NB4 (cell line): ENCODE measurements around the gene ANKRD12.

ENCODE experiments used
- DNase-seq: peaks from one replicate; pipeline ENCODE4 v3.0.0; 2010; ENCODE audit warnings: low read depth
- H3K4me3 ChIP-seq: one replicate; pipeline ENCODE4 v1.5.1; 2011; ENCODE audit warnings: mild to moderate bottlenecking, low read depth, low read length, moderate library complexity
- MYC ChIP-seq: IDR thresholded peaks from 2 replicates; pipeline ENCODE4 v1.6.1; 2011; ENCODE audit warnings: low read depth, low read length
- POLR2A ChIP-seq: IDR thresholded peaks from 2 replicates; pipeline ENCODE4 v1.6.1; 2011; ENCODE audit warnings: mild to moderate bottlenecking; ENCODE audit not compliant: insufficient read length; ENCODE audit errors: extremely low read depth
- TF ChIP-seq, protein P1 (sequence below): IDR thresholded peaks from one replicate; pipeline ENCODE4 v1.5.1; 2012; ENCODE audit warnings: low read depth, low read length
- TF ChIP-seq, protein P2 (sequence below): IDR thresholded peaks from 2 replicates; pipeline ENCODE4 v1.6.1; 2011; ENCODE audit warnings: low read depth, low read length

Gene ANKRD12

DNA sequence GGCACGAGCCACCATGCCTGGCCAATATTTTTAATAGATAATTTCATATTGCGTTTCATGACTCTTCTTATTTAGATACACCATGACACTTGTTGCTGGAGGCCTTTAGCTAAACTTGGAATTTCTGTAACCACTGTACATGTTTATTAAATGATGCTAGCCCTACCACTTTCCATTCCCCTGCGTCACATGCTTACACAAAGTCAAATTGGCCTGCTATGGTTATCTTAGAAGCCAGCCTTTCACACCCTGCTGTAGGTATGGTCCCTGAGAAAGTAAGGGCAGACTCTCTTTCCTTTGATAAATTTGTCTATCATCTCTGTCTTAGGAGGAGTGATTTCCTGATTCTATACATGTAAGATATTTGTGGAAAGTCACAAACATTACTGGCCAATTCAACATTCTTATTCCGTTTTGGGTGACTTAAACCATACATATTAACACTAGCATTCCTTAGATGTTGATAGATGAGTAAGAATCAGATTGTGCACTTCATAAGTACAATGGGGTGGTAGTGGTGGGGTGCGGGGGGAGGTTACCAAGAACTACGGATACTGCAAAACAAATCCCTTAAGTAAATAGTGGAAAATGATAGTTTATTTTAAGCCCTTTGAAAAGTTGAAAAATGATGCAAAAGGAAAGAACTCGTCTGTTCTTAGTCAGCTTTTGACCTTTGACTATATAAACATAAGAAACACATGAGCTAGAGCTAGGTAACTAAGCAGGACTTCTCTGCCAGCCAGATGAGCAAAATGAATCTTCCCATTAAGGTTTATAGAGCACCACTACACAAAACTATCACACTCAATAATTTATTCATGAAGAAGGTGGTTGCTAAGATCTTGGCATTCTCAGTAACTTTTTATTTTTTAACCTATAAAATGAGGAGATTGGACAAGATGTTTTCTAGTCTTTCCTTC is 42.0 kb upstream of the ANKRD12 start:
- DNase-seq, result no peak
- TF ChIP-seq, protein P1, sequence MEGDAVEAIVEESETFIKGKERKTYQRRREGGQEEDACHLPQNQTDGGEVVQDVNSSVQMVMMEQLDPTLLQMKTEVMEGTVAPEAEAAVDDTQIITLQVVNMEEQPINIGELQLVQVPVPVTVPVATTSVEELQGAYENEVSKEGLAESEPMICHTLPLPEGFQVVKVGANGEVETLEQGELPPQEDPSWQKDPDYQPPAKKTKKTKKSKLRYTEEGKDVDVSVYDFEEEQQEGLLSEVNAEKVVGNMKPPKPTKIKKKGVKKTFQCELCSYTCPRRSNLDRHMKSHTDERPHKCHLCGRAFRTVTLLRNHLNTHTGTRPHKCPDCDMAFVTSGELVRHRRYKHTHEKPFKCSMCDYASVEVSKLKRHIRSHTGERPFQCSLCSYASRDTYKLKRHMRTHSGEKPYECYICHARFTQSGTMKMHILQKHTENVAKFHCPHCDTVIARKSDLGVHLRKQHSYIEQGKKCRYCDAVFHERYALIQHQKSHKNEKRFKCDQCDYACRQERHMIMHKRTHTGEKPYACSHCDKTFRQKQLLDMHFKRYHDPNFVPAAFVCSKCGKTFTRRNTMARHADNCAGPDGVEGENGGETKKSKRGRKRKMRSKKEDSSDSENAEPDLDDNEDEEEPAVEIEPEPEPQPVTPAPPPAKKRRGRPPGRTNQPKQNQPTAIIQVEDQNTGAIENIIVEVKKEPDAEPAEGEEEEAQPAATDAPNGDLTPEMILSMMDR, result no peak
- no peak overlapping the region for H3K4me3 ChIP-seq

DNA sequence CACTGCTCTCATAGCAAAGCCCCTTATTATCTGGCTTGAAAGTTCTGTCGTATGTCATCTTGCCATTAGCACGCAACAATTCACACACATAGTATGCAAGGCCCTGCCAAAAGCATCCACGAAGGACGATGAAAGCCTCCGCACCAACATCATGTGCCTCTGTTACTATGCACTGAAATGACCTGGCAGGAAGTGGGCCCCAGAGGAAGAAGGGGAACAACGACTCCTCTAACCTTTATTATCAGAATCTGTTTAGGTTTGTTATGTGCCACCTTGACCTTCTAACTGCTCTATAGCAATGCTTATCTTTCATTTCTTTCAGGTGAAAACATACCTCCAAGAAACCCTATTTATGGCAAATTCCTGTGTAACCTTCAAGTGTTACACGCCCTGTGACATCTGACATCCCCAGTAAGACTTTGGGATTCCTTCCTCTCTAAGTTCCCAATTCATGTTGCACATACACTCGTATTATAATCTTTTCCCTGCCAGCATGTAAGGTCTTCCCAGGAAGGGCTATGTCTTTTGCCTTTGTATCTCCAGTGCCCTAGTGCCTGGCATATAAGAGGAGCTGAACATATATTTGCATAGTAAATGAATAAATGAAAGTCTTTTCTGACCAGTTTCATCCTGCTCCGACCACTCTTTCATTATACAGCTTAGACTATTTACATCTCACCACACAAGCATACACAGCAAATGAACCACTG is 41.1 kb upstream of the ANKRD12 start:
- peak; percentile 64 for DNase-seq
- TF ChIP-seq, protein P2, sequence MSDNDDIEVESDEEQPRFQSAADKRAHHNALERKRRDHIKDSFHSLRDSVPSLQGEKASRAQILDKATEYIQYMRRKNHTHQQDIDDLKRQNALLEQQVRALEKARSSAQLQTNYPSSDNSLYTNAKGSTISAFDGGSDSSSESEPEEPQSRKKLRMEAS, result no peak
- TF ChIP-seq, protein P1, result no peak
- TF ChIP-seq MYC (0 out of 2 replicates have a peak, but pooled peaks have one; percentile 16), POLR2A (peak; percentile 17)
- H3K4me3 ChIP-seq, result peak overlapping the region; percentile 16

DNA sequence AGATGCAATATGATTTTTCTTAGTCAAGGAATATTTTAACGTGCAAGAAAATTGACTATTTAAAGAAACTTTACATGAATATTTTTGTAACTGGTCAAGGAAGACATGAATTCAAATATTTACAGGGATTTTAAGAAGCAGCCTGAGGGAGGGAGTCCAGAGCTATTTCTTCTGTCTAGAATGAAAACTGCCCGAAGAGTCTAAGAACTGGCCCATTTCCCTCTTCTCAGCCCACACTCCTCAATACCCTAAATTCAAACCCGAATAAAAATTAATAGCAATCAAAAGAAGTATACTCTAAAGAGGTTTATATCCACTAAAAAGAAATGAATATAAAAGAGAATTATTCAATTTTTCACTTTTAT is 40.6 kb upstream of the ANKRD12 start:
- H3K4me3 ChIP-seq, result no peak overlapping the region
- no peak for DNase-seq
- TF ChIP-seq, protein P1, result no peak
- TF ChIP-seq, protein P2, result no peak
- TF ChIP-seq POLR2A (no peak), MYC (no peak)

DNA sequence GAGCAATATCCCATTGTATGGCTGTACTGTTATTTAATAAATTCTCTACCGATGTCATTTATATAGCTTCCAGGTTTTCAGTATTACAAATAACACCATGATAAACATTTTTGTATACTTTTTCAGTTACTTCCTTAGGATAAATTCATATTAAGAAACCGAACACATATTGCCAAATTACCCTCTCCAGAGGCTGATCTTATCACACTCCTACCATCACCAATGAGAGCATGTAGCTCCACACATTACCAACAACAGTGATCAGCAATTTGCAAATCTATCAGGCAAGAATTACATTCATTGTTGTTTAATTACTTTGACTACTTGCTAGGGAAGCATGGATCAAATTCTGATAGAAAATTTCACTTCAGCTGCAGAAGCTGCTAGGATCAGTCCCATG is 39.9 kb upstream of the ANKRD12 start:
- TF ChIP-seq MYC, result no peak
- TF ChIP-seq POLR2A, result no peak
- TF ChIP-seq, protein P1, result no peak
- TF ChIP-seq, protein P2, result no peak
- peak; percentile 31 for DNase-seq
- no peak overlapping the region for H3K4me3 ChIP-seq

DNA sequence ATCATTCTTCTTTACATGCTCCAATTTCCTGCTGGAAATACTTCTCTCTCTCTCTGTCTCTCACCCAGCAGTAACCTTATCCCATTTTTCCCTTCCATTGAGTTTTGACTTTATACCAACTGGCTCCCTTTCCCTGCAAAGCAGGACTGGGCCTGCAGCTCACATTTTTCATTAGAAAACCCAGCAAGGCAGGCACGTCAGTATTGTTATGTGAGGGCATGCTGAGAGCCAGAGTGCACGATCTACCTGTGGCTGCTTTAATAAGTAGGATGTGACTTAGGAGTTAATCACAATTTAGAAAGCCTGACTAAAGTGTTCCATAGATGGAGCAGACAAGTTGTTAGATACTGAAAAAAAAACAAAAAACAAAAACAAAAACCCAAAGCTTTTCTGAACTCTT is 39.2 kb upstream of the ANKRD12 start:
- no peak overlapping the region for H3K4me3 ChIP-seq
- TF ChIP-seq, protein P2, result no peak
- no peak for DNase-seq

DNA sequence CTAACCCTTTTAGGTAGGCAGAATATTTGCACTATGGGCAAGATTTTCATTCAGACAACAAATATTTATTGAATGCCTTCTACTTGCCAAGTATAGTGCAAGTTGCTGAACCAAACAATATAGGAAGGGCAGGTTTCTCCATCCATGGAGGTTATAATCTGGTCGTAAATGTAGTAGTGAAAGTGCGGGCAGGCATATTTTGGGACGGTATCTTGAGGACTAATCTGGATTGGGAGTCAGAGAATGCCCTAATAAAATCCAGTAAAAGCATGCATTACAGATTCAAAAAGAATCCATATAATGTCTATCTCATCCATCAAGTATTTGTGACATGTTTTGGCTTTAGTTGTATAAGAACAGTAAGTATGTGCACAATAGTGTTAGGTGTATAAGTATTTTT is 35.8 kb upstream of the ANKRD12 start:
- H3K4me3 ChIP-seq, result no peak overlapping the region
- TF ChIP-seq, protein P1, result no peak
- TF ChIP-seq POLR2A (no peak), MYC (no peak)
- TF ChIP-seq, protein P2, result no peak
- DNase-seq, result no peak
